Measurements from ENCODE around the gene RGS7. TPM values are rescaled to one million over a fixed set of nuclear protein-coding genes. Genes with fewer than 3 reads are reported as not detected.

Gene RGS7
- total RNA-seq, 1 donor, result 0.36 TPM

- H3K79me2 ChIP-seq (ENCODE audit: insufficient read depth, low read length), result no peaks in the 10 kb centered on the region
- H3K4me2 ChIP-seq (ENCODE audit: insufficient read depth, low read length), result no peak overlapping the region
- DNase-seq (ENCODE audit: insufficient read length, low spot score, missing footprints), result no peak
- no peak overlapping the region for H3K27ac ChIP-seq (ENCODE audit: low read depth, low read length)
- H3K4me3 ChIP-seq (ENCODE audit: insufficient read depth, low read length), result no peak overlapping the region
- no peaks in the 10 kb centered on the region for H4K20me1 ChIP-seq (ENCODE audit: insufficient read depth, low read length)
- no peaks in the 10 kb centered on the region for H3K4me1 ChIP-seq (ENCODE audit: insufficient read depth, low read length)
- no peaks in the 10 kb centered on the region for H3K9me3 ChIP-seq (ENCODE audit: low read depth, low read length)
- no peak overlapping the region for H2AFZ ChIP-seq (ENCODE audit: low read length)
- no peak for TF ChIP-seq CTCF (IDR thresholded peaks at IDR 0.05; ENCODE audit: extremely low read depth, low read depth, low read length)
- no peaks in the 10 kb centered on the region for H3K36me3 ChIP-seq (ENCODE audit: insufficient read depth, low read length)
- H3K27me3 ChIP-seq (ENCODE audit: insufficient read depth, low read length), result no peaks in the 10 kb centered on the region
These were observed 562.8 kb downstream of the RGS7 start for GRCh38 chr1:240794046-240794843.

- Histone ChIP-seq H3K27me3 (ENCODE audit: insufficient read depth, low read length) (no peaks in the 10 kb centered on the region), H4K20me1 (ENCODE audit: insufficient read depth, low read length) (no peaks in the 10 kb centered on the region), H3K4me1 (ENCODE audit: insufficient read depth, low read length) (no peaks in the 10 kb centered on the region), H3K79me2 (ENCODE audit: insufficient read depth, low read length) (no peaks in the 10 kb centered on the region), H3K4me2 (ENCODE audit: insufficient read depth, low read length) (no peak overlapping the region), H3K4me3 (ENCODE audit: insufficient read depth, low read length) (no peak overlapping the region), H3K27ac (ENCODE audit: low read depth, low read length) (no peak overlapping the region), H3K9me3 (ENCODE audit: low read depth, low read length) (no peaks in the 10 kb centered on the region), H3K36me3 (ENCODE audit: insufficient read depth, low read length) (no peaks in the 10 kb centered on the region), H2AFZ (ENCODE audit: low read length) (no peak overlapping the region)
- TF ChIP-seq CTCF (IDR thresholded peaks at IDR 0.05; ENCODE audit: extremely low read depth, low read depth, low read length), result no peak
- no peak for DNase-seq (ENCODE audit: insufficient read length, low spot score, missing footprints)
These were observed 564.0 kb downstream of the RGS7 start for GRCh38 chr1:240792915-240793529.

- Histone ChIP-seq H3K27ac (ENCODE audit: low read depth, low read length) (no peak overlapping the region), H3K4me2 (ENCODE audit: insufficient read depth, low read length) (no peak overlapping the region), H2AFZ (ENCODE audit: low read length) (no peak overlapping the region), H3K9me3 (ENCODE audit: low read depth, low read length) (no peaks in the 10 kb centered on the region), H3K27me3 (ENCODE audit: insufficient read depth, low read length) (no peaks in the 10 kb centered on the region), H3K36me3 (ENCODE audit: insufficient read depth, low read length) (no peaks in the 10 kb centered on the region), H3K79me2 (ENCODE audit: insufficient read depth, low read length) (no peaks in the 10 kb centered on the region), H3K4me1 (ENCODE audit: insufficient read depth, low read length) (no peaks in the 10 kb centered on the region), H4K20me1 (ENCODE audit: insufficient read depth, low read length) (no peaks in the 10 kb centered on the region), H3K4me3 (ENCODE audit: insufficient read depth, low read length) (no peak overlapping the region)
- no peak for TF ChIP-seq CTCF (IDR thresholded peaks at IDR 0.05; ENCODE audit: extremely low read depth, low read depth, low read length)
- DNase-seq (ENCODE audit: insufficient read length, low spot score, missing footprints), result no peak
These were observed 566.1 kb downstream of the RGS7 start for GRCh38 chr1:240790856-240791255.

GRCh38 chr1:240786880-240787279, 570.1 kb downstream of the RGS7 start:
- H4K20me1 ChIP-seq (ENCODE audit: insufficient read depth, low read length), result no peaks in the 10 kb centered on the region
- H3K9me3 ChIP-seq (ENCODE audit: low read depth, low read length), result no peaks in the 10 kb centered on the region
- H3K4me2 ChIP-seq (ENCODE audit: insufficient read depth, low read length), result no peak overlapping the region
- no peak overlapping the region for H3K4me3 ChIP-seq (ENCODE audit: insufficient read depth, low read length)
- DNase-seq (ENCODE audit: insufficient read length, low spot score, missing footprints), result no peak
- no peaks in the 10 kb centered on the region for H3K79me2 ChIP-seq (ENCODE audit: insufficient read depth, low read length)
- no peaks in the 10 kb centered on the region for H3K4me1 ChIP-seq (ENCODE audit: insufficient read depth, low read length)
- H3K27ac ChIP-seq (ENCODE audit: low read depth, low read length), result no peak overlapping the region
- H3K27me3 ChIP-seq (ENCODE audit: insufficient read depth, low read length), result no peaks in the 10 kb centered on the region
- no peak overlapping the region for H2AFZ ChIP-seq (ENCODE audit: low read length)
- no peak for TF ChIP-seq CTCF (IDR thresholded peaks at IDR 0.05; ENCODE audit: extremely low read depth, low read depth, low read length)
- no peaks in the 10 kb centered on the region for H3K36me3 ChIP-seq (ENCODE audit: insufficient read depth, low read length)

Data from osteoblast (primary cell).